ENCODE data around the gene ITPRID1. TPM values are rescaled to one million over a fixed set of nuclear protein-coding genes. Genes with fewer than 3 reads are reported as not detected.

The ITPRID1 gene
- total and polyA plus RNA-seq, 2 of the 8 experiments (the other 6 are each of a cell fraction or from before 2014, with no cell fraction given) = 0.09 to 0.47 TPM

DNA sequence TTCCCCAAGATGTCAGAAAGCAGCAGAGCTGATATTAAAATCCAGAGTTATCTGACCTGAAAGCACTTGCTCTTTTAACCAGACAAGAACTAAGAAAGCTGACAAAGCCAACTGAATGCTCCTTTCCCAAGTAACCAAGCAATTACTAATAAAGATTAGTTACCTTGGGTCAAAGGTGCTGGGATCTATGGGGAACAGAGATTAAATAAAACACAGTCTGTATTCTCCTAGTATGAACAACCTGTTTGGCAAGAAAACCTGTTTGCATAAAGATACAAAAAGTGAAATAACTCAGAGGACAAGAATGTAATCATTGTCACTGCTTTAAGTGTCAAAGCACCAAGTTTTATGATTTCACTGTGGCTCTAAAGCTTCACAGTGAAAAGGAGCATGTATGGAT, 35.7 kb downstream of the ITPRID1 start:
- FAIRE-seq (no peak), DNase-seq (ENCODE audit: low read depth in 1 of 2, low spot score in 2 of 2) (no peak)
- H3K23me2 ChIP-seq (ENCODE audit: low read depth, low read length) = no peaks in the 10 kb centered on the region
- no peak overlapping the region for H2BK5ac ChIP-seq (ENCODE audit: low read depth, low read length)
- H3K4me1 ChIP-seq (replicated peaks in 1 of 4; ENCODE audit: control insufficient read depth in 3 of 4, insufficient read depth in 4 of 4, low read length in 3 of 4) = peaks cover 0 to 2% (median 0%) of the 10 kb centered on the region in 4 experiments; a peak in 2 of 7 replicates
- H4K8ac ChIP-seq (ENCODE audit: extremely low read depth, insufficient read depth, low read length) = no peak overlapping the region
- H4K20me1 ChIP-seq (replicated peaks in 1 of 2; ENCODE audit: control insufficient read depth in 1 of 2, insufficient read depth in 2 of 2, low read length in 2 of 2) = no peaks in the 10 kb centered on the region
- H3K79me2 ChIP-seq (ENCODE audit: control insufficient read depth in 1 of 2, insufficient read depth in 2 of 2, low read length in 2 of 2) = no peaks in the 10 kb centered on the region
- CTCF ChIA-PET (ENCODE audit: partially characterized antibody) = interaction anchor here (2.9 kb wide), 1 partner anchor 10 kb away, joined by 8 read pairs; no protein-coding TSS in a partner anchor
- H2BK20ac ChIP-seq (ENCODE audit: low read length) = no peak overlapping the region
- no peak overlapping the region for H2BK15ac ChIP-seq (ENCODE audit: low read length)
- H3K18ac ChIP-seq (ENCODE audit: extremely low read depth, low read length) = no peak overlapping the region
- H3K27me3 ChIP-seq (replicated peaks in 1 of 4; ENCODE audit: control insufficient read depth in 3 of 4, extremely low read depth in 1 of 4, insufficient read depth in 3 of 4, low read length in 3 of 4) = no peaks in the 10 kb centered on the region
- no peak overlapping the region for H3K4me2 ChIP-seq (ENCODE audit: insufficient read depth in 1 of 2, low read depth in 2 of 2, low read length in 2 of 2)
- H2AK5ac ChIP-seq (ENCODE audit: low read depth, low read length) = no peak overlapping the region
- POLR2A ChIA-PET (ENCODE audit: partially characterized antibody) = no interaction called here
- no peak overlapping the region for H3K9ac ChIP-seq (replicated peaks in 1 of 4; ENCODE audit: extremely low read depth in 1 of 4, low read depth in 3 of 4, low read length in 3 of 4)
- H4K5ac ChIP-seq (ENCODE audit: insufficient read length, low read depth, low read length) = no peak overlapping the region
- no peaks in the 10 kb centered on the region for H3K36me3 ChIP-seq (ENCODE audit: control insufficient read depth in 2 of 4, insufficient read depth in 4 of 4, low read length in 3 of 4)
- H3K4ac ChIP-seq (replicated peaks; ENCODE audit: insufficient read length, low read depth, low read length) = no peak overlapping the region
- H3K9me3 ChIP-seq (ENCODE audit: insufficient read depth in 2 of 2, low read depth in 1 of 2, low read length in 1 of 2) = no peaks in the 10 kb centered on the region
- no peak overlapping the region for H3K27ac ChIP-seq (ENCODE audit: low read depth, low read length)
- no peaks in the 10 kb centered on the region for H3K79me1 ChIP-seq (ENCODE audit: low read depth, low read length)
- no peak overlapping the region for H3K23ac ChIP-seq (ENCODE audit: insufficient read length)
- H4K91ac ChIP-seq (replicated peaks; ENCODE audit: insufficient read length, low read length) = no peak overlapping the region
- no peak overlapping the region for H2BK12ac ChIP-seq (ENCODE audit: low read depth, low read length)
- no peak overlapping the region for H3K14ac ChIP-seq (ENCODE audit: insufficient read length)
- H3K56ac ChIP-seq (replicated peaks; ENCODE audit: insufficient read length, low read depth, low read length) = no peak overlapping the region
- no peak overlapping the region for H2AFZ ChIP-seq (ENCODE audit: low read length)
- no peak overlapping the region for H3K4me3 ChIP-seq (ENCODE audit: extremely low read depth in 1 of 4, insufficient read depth in 2 of 4, low read depth in 3 of 4, low read length in 4 of 4)
- H2BK120ac ChIP-seq (replicated peaks; ENCODE audit: low read depth, low read length) = no peak overlapping the region
- TF ChIP-seq HDAC6 (IDR thresholded peaks at IDR 0.05; ENCODE audit: low read depth, low read length) = no peak
- no peak for TF ChIP-seq TAF7 (optimal IDR thresholded peaks at IDR 0.05; ENCODE audit: borderline replicate concordance, low read depth, low read length)
